HUES6 (cell line): ENCODE data around the gene PEAK1.

Experiments
- H3K27ac ChIP-seq: 2 replicates; pipeline ENCODE4 v1.7.0; 2013; ENCODE audit warnings: low read depth, mild to moderate bottlenecking, low read length, inconsistent platforms
- H3K27me3 ChIP-seq: 2 replicates; pipeline ENCODE4 v1.6.1; 2013; ENCODE audit warnings: low read length; ENCODE audit not compliant: control insufficient read depth, insufficient read depth
- H3K36me3 ChIP-seq: 2 replicates; pipeline ENCODE4 v1.6.1; 2013; ENCODE audit warnings: low read length; ENCODE audit not compliant: control insufficient read depth, insufficient read depth
- H3K4me1 ChIP-seq: 2 replicates; pipeline ENCODE4 v1.6.1; 2013; ENCODE audit warnings: low read length; ENCODE audit not compliant: control insufficient read depth, insufficient read depth
- H3K4me3 ChIP-seq: 2 replicates; pipeline ENCODE4 v1.5.1; 2013; ENCODE audit warnings: low read depth, low read length
- H3K9ac ChIP-seq: one replicate; pipeline ENCODE4 v1.6.1; 2013; ENCODE audit warnings: mild to moderate bottlenecking, low read length
- H3K9me3 ChIP-seq: 2 replicates; pipeline ENCODE4 v1.6.1; 2013; ENCODE audit warnings: low read depth, low read length; ENCODE audit not compliant: control insufficient read depth, insufficient read depth

Gene PEAK1

DNA sequence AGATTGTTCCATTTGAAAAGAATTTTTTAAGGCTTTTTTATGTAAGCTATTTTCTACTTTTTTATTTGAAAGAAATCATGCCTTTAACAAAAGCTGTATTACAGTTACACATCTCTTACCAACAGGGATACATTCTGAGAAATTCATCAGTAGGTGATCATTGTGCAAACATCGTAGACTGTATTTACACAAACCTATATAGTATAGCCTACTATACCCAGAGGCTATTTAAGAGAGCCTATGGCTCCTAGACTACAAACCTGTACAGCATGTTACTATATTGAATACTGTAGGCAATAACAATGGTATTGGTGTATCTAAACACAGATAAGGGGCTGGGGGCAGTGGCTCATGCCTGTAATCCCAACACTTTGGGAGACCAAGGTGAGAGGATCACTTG, 43.1 kb downstream of the PEAK1 start:
- no peak overlapping the region for H3K4me3 ChIP-seq
- H3K36me3 ChIP-seq: no peaks in the 10 kb centered on the region
- no peaks in the 10 kb centered on the region for H3K4me1 ChIP-seq
- no peaks in the 10 kb centered on the region for H3K9me3 ChIP-seq
- H3K27ac ChIP-seq: no peak overlapping the region
- no peak overlapping the region for H3K9ac ChIP-seq
- no peaks in the 10 kb centered on the region for H3K27me3 ChIP-seq

GRCh38 chr15:77375133-77375532, 44.8 kb downstream of the PEAK1 start:
- Histone ChIP-seq H3K27ac (no peak overlapping the region), H3K36me3 (no peaks in the 10 kb centered on the region), H3K27me3 (no peaks in the 10 kb centered on the region), H3K4me1 (no peaks in the 10 kb centered on the region), H3K9me3 (no peaks in the 10 kb centered on the region), H3K9ac (no peak overlapping the region), H3K4me3 (no peak overlapping the region)

GRCh38 chr15:77373441-77373840, 46.5 kb downstream of the PEAK1 start:
- H3K36me3 ChIP-seq: no peaks in the 10 kb centered on the region
- no peaks in the 10 kb centered on the region for H3K9me3 ChIP-seq
- no peaks in the 10 kb centered on the region for H3K27me3 ChIP-seq
- no peak overlapping the region for H3K9ac ChIP-seq
- H3K4me1 ChIP-seq: 0 out of 2 replicates have a peak, but pooled peaks cover 3% of the 10 kb centered on the region
- H3K4me3 ChIP-seq: no peak overlapping the region
- H3K27ac ChIP-seq: no peak overlapping the region

GRCh38 chr15:77371850-77372563, 47.9 kb downstream of the PEAK1 start:
- no peak overlapping the region for H3K9ac ChIP-seq
- H3K4me3 ChIP-seq: no peak overlapping the region
- H3K27ac ChIP-seq: no peak overlapping the region
- 0 out of 2 replicates have a peak, but pooled peaks cover 3% of the 10 kb centered on the region for H3K4me1 ChIP-seq
- no peaks in the 10 kb centered on the region for H3K27me3 ChIP-seq
- no peaks in the 10 kb centered on the region for H3K36me3 ChIP-seq
- no peaks in the 10 kb centered on the region for H3K9me3 ChIP-seq

GRCh38 chr15:77370580-77370979, 49.3 kb downstream of the PEAK1 start:
- Histone ChIP-seq H3K9ac (no peak overlapping the region), H3K9me3 (no peaks in the 10 kb centered on the region), H3K27ac (no peak overlapping the region), H3K36me3 (no peaks in the 10 kb centered on the region), H3K4me1 (0 out of 2 replicates have a peak, but pooled peaks cover 3% of the 10 kb centered on the region), H3K4me3 (no peak overlapping the region), H3K27me3 (no peaks in the 10 kb centered on the region)

GRCh38 chr15:77369168-77369567, 50.7 kb downstream of the PEAK1 start:
- no peaks in the 10 kb centered on the region for H3K9me3 ChIP-seq
- no peaks in the 10 kb centered on the region for H3K27me3 ChIP-seq
- no peaks in the 10 kb centered on the region for H3K36me3 ChIP-seq
- no peak overlapping the region for H3K4me3 ChIP-seq
- H3K27ac ChIP-seq: no peak overlapping the region
- H3K4me1 ChIP-seq: 0 out of 2 replicates have a peak, but pooled peaks cover 3% of the 10 kb centered on the region
- H3K9ac ChIP-seq: no peak overlapping the region

DNA sequence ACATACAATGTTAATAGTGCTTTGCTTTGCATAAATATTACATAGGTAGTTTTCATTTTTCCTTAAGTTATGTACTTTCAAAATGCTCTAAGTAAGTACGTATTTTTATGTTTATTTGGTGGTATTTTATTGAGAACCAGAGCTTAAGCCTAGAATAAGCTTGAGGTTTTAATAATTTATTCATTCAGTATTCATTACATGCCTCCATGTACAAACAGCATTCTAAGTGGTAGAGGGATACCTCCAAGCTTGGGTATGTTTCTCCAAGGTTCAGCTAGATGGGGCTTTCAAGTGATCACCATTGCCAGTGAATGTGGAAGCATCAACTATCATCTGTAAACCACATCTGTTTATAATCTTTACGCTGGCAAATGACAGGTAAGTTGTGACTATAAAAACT, 52.3 kb downstream of the PEAK1 start:
- no peak overlapping the region for H3K27ac ChIP-seq
- no peak overlapping the region for H3K9ac ChIP-seq
- 0 out of 2 replicates have a peak, but pooled peaks cover 3% of the 10 kb centered on the region for H3K4me1 ChIP-seq
- no peak overlapping the region for H3K4me3 ChIP-seq
- no peaks in the 10 kb centered on the region for H3K27me3 ChIP-seq
- no peaks in the 10 kb centered on the region for H3K9me3 ChIP-seq
- H3K36me3 ChIP-seq: no peaks in the 10 kb centered on the region

GRCh38 chr15:77361456-77361855, 58.4 kb downstream of the PEAK1 start:
- Histone ChIP-seq H3K27ac (no peak overlapping the region), H3K27me3 (no peaks in the 10 kb centered on the region), H3K4me3 (no peak overlapping the region), H3K9me3 (no peaks in the 10 kb centered on the region), H3K36me3 (no peaks in the 10 kb centered on the region), H3K9ac (no peak overlapping the region), H3K4me1 (no peaks in the 10 kb centered on the region)

DNA sequence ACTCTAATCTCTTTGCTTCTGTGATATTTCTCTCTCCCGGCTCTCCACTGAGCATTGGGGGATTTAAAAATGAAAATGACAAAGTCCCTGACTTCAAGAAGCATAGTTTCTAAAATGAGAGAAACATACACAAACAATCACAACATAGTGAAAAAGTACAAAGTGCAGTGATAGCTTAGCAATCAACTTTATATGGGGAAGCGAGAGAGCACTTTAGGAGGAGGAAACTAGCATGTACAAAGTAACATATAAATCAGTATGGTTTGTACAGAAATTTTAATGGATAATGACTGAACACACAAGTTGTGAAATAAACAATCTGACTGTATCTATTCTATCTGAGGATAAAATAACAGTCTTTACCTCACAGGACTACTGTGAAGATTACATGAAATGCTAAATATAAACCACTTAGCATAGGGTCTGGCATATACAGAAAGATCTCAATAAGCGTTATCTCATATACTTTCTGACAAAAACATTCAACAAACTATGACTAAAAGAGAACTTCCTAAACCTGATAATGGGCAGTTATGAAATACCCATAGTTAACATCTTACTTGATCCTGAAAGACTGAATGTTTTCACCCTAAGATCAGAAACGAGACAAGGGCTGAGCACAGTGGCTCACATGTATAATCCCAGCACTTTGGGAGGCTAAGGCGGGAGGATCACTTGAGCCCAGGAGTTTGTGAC, 61.2 kb downstream of the PEAK1 start:
- no peak overlapping the region for H3K4me3 ChIP-seq
- no peaks in the 10 kb centered on the region for H3K27me3 ChIP-seq
- no peak overlapping the region for H3K9ac ChIP-seq
- no peaks in the 10 kb centered on the region for H3K36me3 ChIP-seq
- H3K27ac ChIP-seq: no peak overlapping the region
- no peaks in the 10 kb centered on the region for H3K4me1 ChIP-seq
- no peaks in the 10 kb centered on the region for H3K9me3 ChIP-seq

- Histone ChIP-seq H3K4me1 (peaks cover 3% of the 10 kb centered on the region; the same call in 1 of the 2 replicates), H3K4me3 (no peak overlapping the region), H3K36me3 (no peaks in the 10 kb centered on the region), H3K27me3 (no peaks in the 10 kb centered on the region), H3K27ac (no peak overlapping the region), H3K9me3 (no peaks in the 10 kb centered on the region), H3K9ac (no peak overlapping the region)
These were observed 63.6 kb downstream of the PEAK1 start for GRCh38 chr15:77356305-77356704.

DNA sequence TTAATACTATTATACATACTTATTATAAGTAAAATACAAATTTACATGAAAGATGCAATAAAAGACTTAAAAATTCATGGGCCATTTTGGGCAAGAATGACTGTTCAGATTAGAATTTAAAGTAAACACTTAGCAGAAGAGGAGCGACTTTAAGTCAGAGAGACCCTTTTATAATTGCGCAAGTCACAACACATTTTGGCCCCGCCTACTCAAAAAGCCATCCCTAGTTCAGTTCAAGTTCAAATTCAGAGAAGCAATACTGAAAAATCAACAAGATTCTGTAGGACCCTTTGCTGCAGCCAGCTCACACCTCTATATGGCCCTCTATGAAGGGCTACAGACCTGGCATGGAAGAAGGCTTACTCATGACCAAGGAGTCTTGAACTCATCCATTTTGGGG, 64.6 kb downstream of the PEAK1 start:
- Histone ChIP-seq H3K9ac (no peak overlapping the region), H3K27ac (no peak overlapping the region), H3K27me3 (no peaks in the 10 kb centered on the region), H3K4me3 (no peak overlapping the region), H3K9me3 (no peaks in the 10 kb centered on the region), H3K4me1 (peaks cover 9% of the 10 kb centered on the region; the same call in 1 of the 2 replicates), H3K36me3 (no peaks in the 10 kb centered on the region)
